Sigmoid colon (tissue), 4 donors: ENCODE results near the gene RIN2.

Source experiments
- POLR2A ChIP-seq, 2 donors: fragments of 450-650 bp; IDR thresholded peaks; one replicate each; pipeline ENCODE4 v1.6.1; 2016; ENCODE audit warnings: antibody characterized with exemption in 2 of 2, mild to moderate bottlenecking in 2 of 2, moderate library complexity in 2 of 2
- POLR2AphosphoS5 ChIP-seq, 4 donors: sonication (generic); formaldehyde crosslinking; IDR thresholded peaks; one replicate each; pipeline ENCODE4 v1.6.1; 2017; ENCODE audit warnings: antibody characterized with exemption in 4 of 4
- TF ChIP-seq, protein P1 (sequence below), 4 experiments: fragments of 450-650 bp in 3 of 4; fragments of 200-600 bp in 1 of 4; IDR thresholded peaks; one replicate each; pipeline ENCODE4 v1.5.1; 2016 to 2019; ENCODE audit warnings: antibody characterized with exemption in 4 of 4, mild to moderate bottlenecking in 3 of 4, moderate library complexity in 2 of 4

GRCh38 chr20:19750101-19750606 is 7.9 kb upstream of the RIN2 start:
- TF ChIP-seq POLR2AphosphoS5 (IDR thresholded peaks at IDR 0.05), result no peak
- TF ChIP-seq, protein P1, sequence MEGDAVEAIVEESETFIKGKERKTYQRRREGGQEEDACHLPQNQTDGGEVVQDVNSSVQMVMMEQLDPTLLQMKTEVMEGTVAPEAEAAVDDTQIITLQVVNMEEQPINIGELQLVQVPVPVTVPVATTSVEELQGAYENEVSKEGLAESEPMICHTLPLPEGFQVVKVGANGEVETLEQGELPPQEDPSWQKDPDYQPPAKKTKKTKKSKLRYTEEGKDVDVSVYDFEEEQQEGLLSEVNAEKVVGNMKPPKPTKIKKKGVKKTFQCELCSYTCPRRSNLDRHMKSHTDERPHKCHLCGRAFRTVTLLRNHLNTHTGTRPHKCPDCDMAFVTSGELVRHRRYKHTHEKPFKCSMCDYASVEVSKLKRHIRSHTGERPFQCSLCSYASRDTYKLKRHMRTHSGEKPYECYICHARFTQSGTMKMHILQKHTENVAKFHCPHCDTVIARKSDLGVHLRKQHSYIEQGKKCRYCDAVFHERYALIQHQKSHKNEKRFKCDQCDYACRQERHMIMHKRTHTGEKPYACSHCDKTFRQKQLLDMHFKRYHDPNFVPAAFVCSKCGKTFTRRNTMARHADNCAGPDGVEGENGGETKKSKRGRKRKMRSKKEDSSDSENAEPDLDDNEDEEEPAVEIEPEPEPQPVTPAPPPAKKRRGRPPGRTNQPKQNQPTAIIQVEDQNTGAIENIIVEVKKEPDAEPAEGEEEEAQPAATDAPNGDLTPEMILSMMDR (IDR thresholded peaks at IDR 0.05), result no peak
- TF ChIP-seq POLR2A (IDR thresholded peaks at IDR 0.05), result no peak
